HCT116 (cell line): ENCODE measurements around the gene NCDN.

Experiments used
- EZH2phosphoT487 ChIP-seq: fragments of 200-600 bp; IDR thresholded peaks from 2 replicates; pipeline ENCODE4 v1.6.1; 2018; ENCODE audit warnings: antibody characterized with exemption, borderline replicate concordance
- POLR2A ChIP-seq: IDR thresholded peaks from 2 replicates; pipeline ENCODE4 v1.7.0; 2011; ENCODE audit warnings: borderline replicate concordance; ENCODE audit not compliant: insufficient read depth, insufficient read length; ENCODE audit errors: extremely low read depth
- SIN3A ChIP-seq: IDR thresholded peaks from 2 replicates; pipeline ENCODE4 v1.6.1; 2012; ENCODE audit warnings: low read depth
- ZFX ChIP-seq: fragments of 450-650 bp; IDR thresholded peaks from 2 replicates; pipeline ENCODE4 v1.6.1; 2017
- TF ChIP-seq, protein P1 (sequence below), 3 experiments: fragments of 200-600 bp in 1 of 3; sonication (generic) in 1 of 3; IDR thresholded peaks in 2 of 3; conservative IDR thresholded peaks in 1 of 3; 2 replicates each; pipeline ENCODE4 v1.5.1; 2012 to 2017; ENCODE audit warnings: low read depth in 2 of 3, low read length in 2 of 3, antibody characterized with exemption in 1 of 3, borderline replicate concordance in 1 of 3, control low read depth in 1 of 3, mild to moderate bottlenecking in 1 of 3, mixed read lengths in 1 of 3, mixed run types in 1 of 3, moderate library complexity in 1 of 3; ENCODE audit not compliant: insufficient read depth in 1 of 3
- TF ChIP-seq, protein P2 (sequence below): IDR thresholded peaks from 2 replicates; pipeline ENCODE4 v1.6.1; 2012; ENCODE audit warnings: low read depth

- TF ChIP-seq, protein P1, sequence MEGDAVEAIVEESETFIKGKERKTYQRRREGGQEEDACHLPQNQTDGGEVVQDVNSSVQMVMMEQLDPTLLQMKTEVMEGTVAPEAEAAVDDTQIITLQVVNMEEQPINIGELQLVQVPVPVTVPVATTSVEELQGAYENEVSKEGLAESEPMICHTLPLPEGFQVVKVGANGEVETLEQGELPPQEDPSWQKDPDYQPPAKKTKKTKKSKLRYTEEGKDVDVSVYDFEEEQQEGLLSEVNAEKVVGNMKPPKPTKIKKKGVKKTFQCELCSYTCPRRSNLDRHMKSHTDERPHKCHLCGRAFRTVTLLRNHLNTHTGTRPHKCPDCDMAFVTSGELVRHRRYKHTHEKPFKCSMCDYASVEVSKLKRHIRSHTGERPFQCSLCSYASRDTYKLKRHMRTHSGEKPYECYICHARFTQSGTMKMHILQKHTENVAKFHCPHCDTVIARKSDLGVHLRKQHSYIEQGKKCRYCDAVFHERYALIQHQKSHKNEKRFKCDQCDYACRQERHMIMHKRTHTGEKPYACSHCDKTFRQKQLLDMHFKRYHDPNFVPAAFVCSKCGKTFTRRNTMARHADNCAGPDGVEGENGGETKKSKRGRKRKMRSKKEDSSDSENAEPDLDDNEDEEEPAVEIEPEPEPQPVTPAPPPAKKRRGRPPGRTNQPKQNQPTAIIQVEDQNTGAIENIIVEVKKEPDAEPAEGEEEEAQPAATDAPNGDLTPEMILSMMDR (IDR thresholded peaks at IDR 0.05 in 2 of 3, conservative IDR thresholded peaks at IDR 0.05 in 1 of 3; ENCODE audit: borderline replicate concordance in 1 of 3, insufficient read depth in 1 of 3, low read depth in 2 of 3, low read length in 2 of 3), result no peak
- TF ChIP-seq ZFX (no peak), EZH2phosphoT487 (no peak), SIN3A (no peak), POLR2A (no peak)
- TF ChIP-seq, protein P2, sequence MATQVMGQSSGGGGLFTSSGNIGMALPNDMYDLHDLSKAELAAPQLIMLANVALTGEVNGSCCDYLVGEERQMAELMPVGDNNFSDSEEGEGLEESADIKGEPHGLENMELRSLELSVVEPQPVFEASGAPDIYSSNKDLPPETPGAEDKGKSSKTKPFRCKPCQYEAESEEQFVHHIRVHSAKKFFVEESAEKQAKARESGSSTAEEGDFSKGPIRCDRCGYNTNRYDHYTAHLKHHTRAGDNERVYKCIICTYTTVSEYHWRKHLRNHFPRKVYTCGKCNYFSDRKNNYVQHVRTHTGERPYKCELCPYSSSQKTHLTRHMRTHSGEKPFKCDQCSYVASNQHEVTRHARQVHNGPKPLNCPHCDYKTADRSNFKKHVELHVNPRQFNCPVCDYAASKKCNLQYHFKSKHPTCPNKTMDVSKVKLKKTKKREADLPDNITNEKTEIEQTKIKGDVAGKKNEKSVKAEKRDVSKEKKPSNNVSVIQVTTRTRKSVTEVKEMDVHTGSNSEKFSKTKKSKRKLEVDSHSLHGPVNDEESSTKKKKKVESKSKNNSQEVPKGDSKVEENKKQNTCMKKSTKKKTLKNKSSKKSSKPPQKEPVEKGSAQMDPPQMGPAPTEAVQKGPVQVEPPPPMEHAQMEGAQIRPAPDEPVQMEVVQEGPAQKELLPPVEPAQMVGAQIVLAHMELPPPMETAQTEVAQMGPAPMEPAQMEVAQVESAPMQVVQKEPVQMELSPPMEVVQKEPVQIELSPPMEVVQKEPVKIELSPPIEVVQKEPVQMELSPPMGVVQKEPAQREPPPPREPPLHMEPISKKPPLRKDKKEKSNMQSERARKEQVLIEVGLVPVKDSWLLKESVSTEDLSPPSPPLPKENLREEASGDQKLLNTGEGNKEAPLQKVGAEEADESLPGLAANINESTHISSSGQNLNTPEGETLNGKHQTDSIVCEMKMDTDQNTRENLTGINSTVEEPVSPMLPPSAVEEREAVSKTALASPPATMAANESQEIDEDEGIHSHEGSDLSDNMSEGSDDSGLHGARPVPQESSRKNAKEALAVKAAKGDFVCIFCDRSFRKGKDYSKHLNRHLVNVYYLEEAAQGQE, result no peak
These were observed 26.2 kb upstream of the NCDN start for GRCh38 chr1:35531368-35531767.
